Activated CD4-positive, alpha-beta memory T cell treated with anti-CD3 and anti-CD28 coated beads for 36 hours (primary cell): Measurements from ENCODE around the gene FIP1L1. TPM values are rescaled to one million over a fixed set of nuclear protein-coding genes. Genes with fewer than 3 reads are reported as not detected.
"Not testable (repeated sequence)": the region's sequence is repeated elsewhere in the genome, so short reads cannot be mapped to it uniquely, and the experiment has no call there.

Experiments used
- CTCF ChIA-PET: fragments of 350-600 bp; sonication (Branson Sonifier 250); formaldehyde crosslinking; loops from one replicate; lab custom pipeline; 2021; ENCODE audit warnings: antibody characterized with exemption, inconsistent platforms; lab: Charles Lee
- POLR2A ChIA-PET: fragments of 350-600 bp; sonication (Branson Sonifier 250); formaldehyde crosslinking; loops from one replicate; lab custom pipeline; 2021; ENCODE audit warnings: antibody characterized with exemption; lab: Charles Lee
- DNase-seq: peaks from one replicate; pipeline ENCODE4 v3.0.0-alpha.2; 2020
- H3K27ac Mint-ChIP-seq: one replicate; pipeline ENCODE4 v1.8.0; 2021; ENCODE audit warnings: mixed read lengths
- H3K27me3 Mint-ChIP-seq: one replicate; pipeline ENCODE4 v1.8.0; 2021; ENCODE audit warnings: mixed read lengths
- H3K36me3 Mint-ChIP-seq: one replicate; pipeline ENCODE4 v1.8.0; 2021; ENCODE audit warnings: mixed read lengths
- H3K4me1 Mint-ChIP-seq: one replicate; pipeline ENCODE4 v1.8.0; 2021; ENCODE audit warnings: low read depth, mixed read lengths
- H3K4me3 Mint-ChIP-seq: one replicate; pipeline ENCODE4 v1.8.0; 2021; ENCODE audit warnings: mild to moderate bottlenecking, mixed read lengths
- H3K9me3 Mint-ChIP-seq: one replicate; pipeline ENCODE4 v1.8.0; 2021; ENCODE audit warnings: mixed read lengths
- intact Hi-C: fragments of 100-400 bp; cut with micrococcal nuclease; formaldehyde crosslinking; loops from one replicate; pipeline ENCODE4 v1.15.1; 2023
- total RNA-seq, 2 experiments: library from RNA; stranded (reverse); gene quantifications; one replicate each; pipeline ENCODE4 v1.2.3, GENCODE V29; 2021

Gene FIP1L1
- total RNA-seq, 2 experiments from 2014 or later: 65.0 to 72.7 TPM

DNA sequence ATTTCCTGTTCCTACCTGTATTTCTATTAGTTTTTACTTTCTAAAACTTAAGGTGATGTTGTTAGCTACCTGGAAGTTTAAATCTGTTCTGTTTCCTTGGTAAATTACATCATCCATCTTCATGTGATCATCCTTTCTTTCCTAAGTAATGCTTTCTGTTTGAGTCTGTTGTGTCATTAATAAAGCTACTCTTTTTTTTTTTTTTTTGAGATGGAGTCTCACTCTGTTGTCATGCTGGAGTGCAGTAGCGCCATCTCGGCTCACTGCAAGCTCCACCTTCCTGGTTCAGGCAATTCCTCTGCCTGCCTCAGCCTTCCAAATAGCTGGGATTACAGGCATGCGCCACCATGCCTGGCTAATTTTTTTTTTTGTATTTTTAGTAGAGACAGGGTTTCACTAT lies 73.3 kb downstream of the FIP1L1 start:
- intact Hi-C loops: no loop called here
- CTCF ChIA-PET: interaction anchor here (0.7 kb wide), 1 partner anchor 227 kb away, joined by 3 read pairs; no protein-coding TSS in a partner anchor
- peaks cover 13% of the 10 kb centered on the region for H3K4me1 Mint-ChIP-seq
- POLR2A ChIA-PET: interaction anchor here (0.6 kb wide), 1 partner anchor 97 kb away, joined by 4 read pairs; no protein-coding TSS in a partner anchor
- DNase-seq: no peak
- H3K27ac Mint-ChIP-seq: peak overlapping the region; percentile 18
- H3K4me3 Mint-ChIP-seq: no peak overlapping the region
- peaks cover 31% of the 10 kb centered on the region for H3K36me3 Mint-ChIP-seq
- H3K9me3 Mint-ChIP-seq: no peaks in the 10 kb centered on the region
- H3K27me3 Mint-ChIP-seq: no peaks in the 10 kb centered on the region

- no peak overlapping the region for H3K4me3 Mint-ChIP-seq
- no peaks in the 10 kb centered on the region for H3K9me3 Mint-ChIP-seq
- no peak overlapping the region for H3K27ac Mint-ChIP-seq
- peaks cover 32% of the 10 kb centered on the region for H3K36me3 Mint-ChIP-seq
- DNase-seq: no peak
- POLR2A ChIA-PET: no interaction called here
- intact Hi-C loops: no loop called here
- CTCF ChIA-PET: no interaction called here
- peaks cover 9% of the 10 kb centered on the region for H3K4me1 Mint-ChIP-seq
- H3K27me3 Mint-ChIP-seq: no peaks in the 10 kb centered on the region
Observed at GRCh38 chr4:53453385-53453784, 75.9 kb downstream of the FIP1L1 start.

DNA sequence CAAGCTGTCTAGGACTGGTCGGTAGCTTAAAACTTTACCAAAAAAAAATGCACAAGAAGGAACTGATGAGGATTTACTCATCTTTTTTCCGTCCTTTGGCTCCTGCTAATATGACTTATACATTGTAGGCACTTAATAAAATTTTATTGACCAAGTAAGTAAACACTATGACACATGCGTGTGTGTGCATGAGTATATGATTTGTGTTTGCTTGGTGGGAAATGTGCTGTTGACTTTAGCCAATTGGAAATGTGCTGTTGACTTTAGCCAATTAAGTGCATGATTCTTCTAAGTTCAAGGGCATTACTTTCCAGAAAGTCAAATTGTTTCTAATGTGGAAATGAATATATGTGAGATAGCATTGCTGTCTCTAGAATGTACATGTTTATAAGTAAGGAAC lies 78.3 kb downstream of the FIP1L1 start:
- ChIA-PET CTCF (no interaction called here), POLR2A (no interaction called here)
- Mint-ChIP-seq H3K27ac (no peak overlapping the region), H3K27me3 (no peaks in the 10 kb centered on the region), H3K36me3 (peaks cover 45% of the 10 kb centered on the region), H3K4me1 (peaks cover 5% of the 10 kb centered on the region), H3K4me3 (no peak overlapping the region), H3K9me3 (no peaks in the 10 kb centered on the region)
- intact Hi-C loops: no loop called here
- no peak for DNase-seq

GRCh38 chr4:53456178-53456577 lies 78.7 kb downstream of the FIP1L1 start:
- no peaks in the 10 kb centered on the region for H3K9me3 Mint-ChIP-seq
- ChIA-PET POLR2A (no interaction called here), CTCF (no interaction called here)
- intact Hi-C loops: no loop called here
- peaks cover 46% of the 10 kb centered on the region for H3K36me3 Mint-ChIP-seq
- H3K4me1 Mint-ChIP-seq: peaks cover under 1% of the 10 kb centered on the region
- no peak overlapping the region for H3K27ac Mint-ChIP-seq
- no peaks in the 10 kb centered on the region for H3K27me3 Mint-ChIP-seq
- DNase-seq: no peak
- no peak overlapping the region for H3K4me3 Mint-ChIP-seq

- no peaks in the 10 kb centered on the region for H3K4me1 Mint-ChIP-seq
- H3K9me3 Mint-ChIP-seq: no peaks in the 10 kb centered on the region
- intact Hi-C loops: no loop called here
- no peak for DNase-seq
- no peak overlapping the region for H3K4me3 Mint-ChIP-seq
- no peak overlapping the region for H3K27ac Mint-ChIP-seq
- POLR2A ChIA-PET: no interaction called here
- CTCF ChIA-PET: no interaction called here
- peaks cover 44% of the 10 kb centered on the region for H3K36me3 Mint-ChIP-seq
- no peaks in the 10 kb centered on the region for H3K27me3 Mint-ChIP-seq
Observed at GRCh38 chr4:53459548-53459947, 82.1 kb downstream of the FIP1L1 start.

- no peak overlapping the region for H3K4me3 Mint-ChIP-seq
- H3K36me3 Mint-ChIP-seq: peaks cover 28% of the 10 kb centered on the region
- intact Hi-C loops: no loop called here
- H3K9me3 Mint-ChIP-seq: peaks cover under 1% of the 10 kb centered on the region
- H3K4me1 Mint-ChIP-seq: no peaks in the 10 kb centered on the region
- H3K27ac Mint-ChIP-seq: no peak overlapping the region
- DNase-seq: no peak
- POLR2A ChIA-PET: no interaction called here
- no peaks in the 10 kb centered on the region for H3K27me3 Mint-ChIP-seq
- CTCF ChIA-PET: no interaction called here
Observed at GRCh38 chr4:53461244-53461643, 83.8 kb downstream of the FIP1L1 start.

GRCh38 chr4:53463340-53463739 lies 85.9 kb downstream of the FIP1L1 start:
- Mint-ChIP-seq H3K27me3 (no peaks in the 10 kb centered on the region), H3K36me3 (peaks cover 27% of the 10 kb centered on the region), H3K27ac (no peak overlapping the region), H3K4me1 (no peaks in the 10 kb centered on the region), H3K9me3 (peaks cover 18% of the 10 kb centered on the region), H3K4me3 (no peak overlapping the region)
- intact Hi-C loops: no loop called here
- DNase-seq: no peak
- POLR2A ChIA-PET: no interaction called here
- CTCF ChIA-PET: no interaction called here

DNA sequence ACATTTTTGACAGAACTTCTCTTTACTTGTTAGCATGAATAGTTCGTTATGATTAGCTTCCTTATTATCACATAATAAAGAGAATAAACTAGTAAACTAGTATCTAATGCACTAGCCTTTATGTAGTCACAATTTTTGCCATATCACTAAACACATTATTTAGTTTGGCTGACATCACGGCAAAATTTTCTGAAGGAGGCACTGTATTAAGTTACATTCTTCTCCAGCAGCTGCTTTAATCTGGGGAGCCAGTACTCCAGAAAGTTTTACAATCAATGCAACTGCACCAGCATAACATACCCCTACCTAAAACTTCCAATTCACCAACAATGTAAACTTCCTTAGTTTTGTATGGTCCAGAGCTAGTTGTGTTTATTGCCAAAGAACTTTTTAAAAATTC lies 87.8 kb downstream of the FIP1L1 start:
- Mint-ChIP-seq H3K4me1 (no peaks in the 10 kb centered on the region), H3K27me3 (no peaks in the 10 kb centered on the region), H3K9me3 (peaks cover 29% of the 10 kb centered on the region), H3K36me3 (peaks cover 15% of the 10 kb centered on the region), H3K27ac (no peak overlapping the region), H3K4me3 (no peak overlapping the region)
- DNase-seq: no peak
- intact Hi-C loops: no loop called here
- POLR2A ChIA-PET: no interaction called here
- CTCF ChIA-PET: no interaction called here

GRCh38 chr4:53465891-53466290 lies 88.5 kb downstream of the FIP1L1 start:
- intact Hi-C loops: no loop called here
- Mint-ChIP-seq H3K27ac (no peak overlapping the region), H3K9me3 (peaks cover 33% of the 10 kb centered on the region), H3K4me1 (no peaks in the 10 kb centered on the region), H3K36me3 (peaks cover 12% of the 10 kb centered on the region), H3K27me3 (no peaks in the 10 kb centered on the region), H3K4me3 (no peak overlapping the region)
- DNase-seq: no peak
- CTCF ChIA-PET: no interaction called here
- POLR2A ChIA-PET: no interaction called here

DNA sequence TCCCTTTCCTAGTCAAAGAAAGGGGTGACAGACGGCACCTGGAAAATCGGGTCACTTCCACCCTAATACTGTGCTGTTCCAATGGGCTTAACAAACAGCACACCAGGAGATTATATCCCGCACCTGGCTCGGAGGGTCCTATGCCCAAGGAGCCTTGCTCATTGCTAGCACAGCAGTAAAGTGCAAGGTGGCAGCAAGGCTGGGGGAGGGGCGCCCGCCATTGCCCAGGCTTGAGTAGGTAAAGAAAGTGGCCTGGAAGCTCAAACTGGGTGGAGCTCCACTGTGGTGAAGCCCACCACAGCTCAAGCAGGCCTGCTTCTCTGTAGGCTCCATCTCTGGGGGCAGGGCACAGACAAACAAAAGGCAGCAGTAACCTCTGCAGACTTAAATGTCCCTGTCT lies 89.1 kb downstream of the FIP1L1 start:
- H3K36me3 Mint-ChIP-seq, H3K4me3 Mint-ChIP-seq, H3K27ac Mint-ChIP-seq, H3K4me1 Mint-ChIP-seq, H3K27me3 Mint-ChIP-seq, DNase-seq, CTCF ChIA-PET, intact Hi-C loops, POLR2A ChIA-PET: not testable (repeated sequence)
- H3K9me3 Mint-ChIP-seq: peaks cover 37% of the 10 kb centered on the region

DNA sequence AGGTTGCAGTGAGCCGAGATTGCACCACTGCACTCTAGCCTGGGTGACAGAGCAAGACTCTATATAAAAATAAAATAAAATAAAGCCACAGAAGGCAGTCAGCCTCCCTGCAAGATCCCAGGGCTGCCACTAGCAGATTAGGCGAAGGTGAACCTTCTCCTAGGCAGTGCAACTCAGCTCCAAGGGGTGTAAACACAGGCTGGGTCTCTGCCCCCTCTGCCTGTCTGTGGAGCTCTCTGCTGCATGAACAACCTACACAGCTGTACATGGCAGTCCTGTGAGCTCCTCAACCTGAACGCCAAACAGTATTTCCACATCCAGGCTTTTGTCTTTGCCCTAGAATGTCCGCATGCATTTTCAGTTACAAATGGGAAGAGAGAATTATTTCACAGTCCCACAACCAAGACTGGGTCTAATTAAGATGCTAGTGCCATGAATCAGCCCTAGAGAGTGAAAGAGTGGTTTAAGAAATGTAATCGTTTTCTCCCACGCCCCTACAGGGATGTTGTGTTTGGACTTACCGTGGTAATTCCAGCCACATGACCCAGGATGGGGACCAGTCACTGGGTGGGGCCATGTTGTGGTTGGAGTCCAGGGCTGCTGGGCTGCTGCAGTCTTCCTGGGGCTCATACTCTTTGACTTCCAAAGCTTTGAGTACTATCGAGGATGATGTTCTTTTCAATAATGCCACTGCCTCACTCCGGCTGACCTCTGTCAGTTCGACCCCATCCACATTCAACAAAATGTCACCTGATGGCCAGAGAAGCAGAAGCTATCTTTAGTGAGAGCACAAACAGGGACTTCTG lies 99.0 kb downstream of the FIP1L1 start:
- POLR2A ChIA-PET: no interaction called here
- no peak overlapping the region for H3K4me3 Mint-ChIP-seq
- H3K4me1 Mint-ChIP-seq: no peaks in the 10 kb centered on the region
- no peak overlapping the region for H3K27ac Mint-ChIP-seq
- CTCF ChIA-PET: interaction anchor here (1.4 kb wide), 1 partner anchor 758 kb away, joined by 3 read pairs; no protein-coding TSS in a partner anchor
- peaks cover 15% of the 10 kb centered on the region for H3K9me3 Mint-ChIP-seq
- no peak for DNase-seq
- intact Hi-C loops: no loop called here
- no peaks in the 10 kb centered on the region for H3K36me3 Mint-ChIP-seq
- peaks cover 9% of the 10 kb centered on the region for H3K27me3 Mint-ChIP-seq

DNA sequence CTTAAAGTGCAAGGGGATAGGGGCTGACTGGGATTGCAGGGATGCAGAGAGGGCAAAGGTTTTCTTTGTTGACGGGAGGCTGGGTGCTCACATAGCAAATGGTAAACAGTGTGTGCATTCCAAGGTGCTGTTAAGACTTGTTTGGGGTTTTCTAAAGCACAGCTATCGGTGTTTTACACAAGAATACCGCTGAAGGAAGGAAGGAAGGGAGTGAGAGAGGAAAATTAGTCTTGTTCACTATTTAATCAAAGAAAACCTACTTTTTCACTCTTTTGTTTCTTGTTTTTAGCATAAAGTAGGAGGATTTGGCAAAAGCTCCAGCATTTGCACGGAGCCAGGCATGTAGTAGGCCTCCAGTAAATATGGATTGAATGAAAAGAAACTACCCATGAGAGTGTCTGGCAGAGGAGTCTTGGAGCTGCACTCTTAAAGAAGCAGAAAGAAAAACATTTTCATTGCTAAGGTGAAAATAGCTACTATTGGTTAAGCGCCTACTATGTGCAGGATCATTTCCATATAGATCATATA lies 99.7 kb downstream of the FIP1L1 start:
- no peaks in the 10 kb centered on the region for H3K36me3 Mint-ChIP-seq
- no peaks in the 10 kb centered on the region for H3K4me1 Mint-ChIP-seq
- POLR2A ChIA-PET: no interaction called here
- no peak for DNase-seq
- intact Hi-C loops: no loop called here
- no peak overlapping the region for H3K27ac Mint-ChIP-seq
- H3K9me3 Mint-ChIP-seq: peaks cover 14% of the 10 kb centered on the region
- CTCF ChIA-PET: interaction anchor here (1.4 kb wide), 1 partner anchor 757 kb away, joined by 3 read pairs; no protein-coding TSS in a partner anchor
- H3K27me3 Mint-ChIP-seq: peaks cover 10% of the 10 kb centered on the region
- H3K4me3 Mint-ChIP-seq: no peak overlapping the region
